Left colon (tissue), 2 donors: ENCODE data around the gene TUBGCP5. TPM values are rescaled to one million over a fixed set of nuclear protein-coding genes. Genes with fewer than 3 reads are reported as not detected.
"Not testable (repeated sequence)": the region's sequence is repeated elsewhere in the genome, so short reads cannot be mapped to it uniquely, and the experiment has no call there.

Source experiments
- ATAC-seq: fragments of 200-7000 bp; cut with Tn5 transposase; one replicate; pipeline ENCODE4 v1.9.1; 2020; ENCODE audit warnings: mild to moderate bottlenecking, moderate library complexity
- DNase-seq, 2 donors: peaks; one replicate each; pipeline ENCODE4 v3.0.0-alpha.2; 2020
- intact Hi-C, 2 donors: fragments of 100-400 bp; cut with DNase I in 1 of 2; cut with micrococcal nuclease in 1 of 2; formaldehyde crosslinking; loops; one replicate each; pipeline versions ENCODE4 v1.11.2 to v1.14.0; 2022; cut with DNase I, micrococcal nuclease
- total RNA-seq, 2 donors: library from RNA; stranded (reverse); fragmentation: NEBNext Ultra II Directional; extraction: Animal tissue kit (Norgen Biotek cat#: 25700); gene quantifications; one replicate each; pipeline ENCODE4 v1.2.1, GENCODE V29; 2021
- donor health status: DM: no; HTN: no; CAD: no.
- donor health status: DM: yes; HTN: yes; CAD: no.

Gene TUBGCP5
- total RNA-seq, 2 donors from 2014 or later = 10.0 to 13.0 TPM

- DNase-seq, ATAC-seq: not testable (repeated sequence)
- intact Hi-C loops = loop anchor here in 1 of 2 donors (10.0 kb wide), 1 partner anchor 53 kb away; the partner anchor contains the start of gene TUBGCP5
Measured at GRCh38 chr15:22981931-22982330, 57.4 kb downstream of the TUBGCP5 start.

GRCh38 chr15:22981051-22981840 lies 58.1 kb downstream of the TUBGCP5 start:
- no peak for DNase-seq
- ATAC-seq = no peak
- intact Hi-C loops = loop anchor here in 1 of 2 donors (10.0 kb wide), 1 partner anchor 54 kb away; the partner anchor contains the start of gene TUBGCP5

GRCh38 chr15:22980189-22981050 lies 58.9 kb downstream of the TUBGCP5 start, which contains the start of gene CYFIP1:
CYFIP1 (minus strand) TSS chr15:22980368; CDS start chr15:22947285, 33,083 bp downstream.
- intact Hi-C loops = loop anchor here in 1 of 2 donors (10.0 kb wide), 1 partner anchor 54 kb away; the partner anchor contains the start of gene TUBGCP5
- ATAC-seq = peak; percentile 91
- DNase-seq = peak; percentile 86 to 90

- peak; percentile 70 to 76 for DNase-seq
- intact Hi-C loops = loop anchor here in 1 of 2 donors (10.0 kb wide), 1 partner anchor 55 kb away; the partner anchor contains the start of gene TUBGCP5
- ATAC-seq = peak; percentile 68
Measured at GRCh38 chr15:22979238-22980188, 59.9 kb downstream of the TUBGCP5 start.

GRCh38 chr15:22978691-22979237 lies 60.6 kb downstream of the TUBGCP5 start:
- no peak for DNase-seq
- peak; percentile 30 for ATAC-seq
- intact Hi-C loops = no loop called here

DNA sequence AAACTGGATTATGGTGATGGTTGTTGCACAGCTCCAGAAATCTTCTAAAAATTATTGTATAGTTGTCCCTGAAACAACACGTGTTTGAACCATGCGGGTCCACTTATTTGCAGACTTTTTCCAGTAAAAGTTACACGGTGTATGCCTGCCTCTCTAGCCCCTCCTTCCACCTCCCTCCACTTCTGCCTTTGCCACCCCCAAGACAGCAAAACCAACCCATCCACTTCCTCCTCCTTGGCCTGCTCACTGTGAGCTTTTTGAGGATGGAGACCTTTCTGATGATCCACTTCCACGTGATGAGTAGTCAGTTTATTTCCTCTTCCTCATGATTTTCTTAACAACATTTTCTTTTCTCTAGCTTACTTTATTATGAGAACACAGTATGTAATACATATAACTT lies 64.6 kb downstream of the TUBGCP5 start:
- no peak for DNase-seq

DNA sequence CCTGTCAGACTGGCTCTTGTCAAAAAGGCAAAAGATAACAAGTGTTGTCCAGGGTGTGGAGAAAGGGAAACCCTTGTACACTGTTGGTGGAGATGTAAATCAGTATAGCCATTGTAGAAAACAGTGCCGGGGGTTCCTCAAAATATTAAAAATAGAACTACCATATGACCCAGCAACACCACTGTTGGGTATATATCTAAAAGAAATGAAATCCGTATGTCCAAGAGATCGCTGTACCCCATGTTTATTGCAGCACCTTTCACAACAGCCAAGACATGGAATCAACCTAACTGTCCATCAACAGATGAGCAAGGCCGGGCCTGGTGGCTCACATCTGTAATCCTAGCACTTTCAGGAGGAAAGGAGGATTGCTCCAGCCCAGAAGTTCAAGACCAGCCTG lies 65.4 kb downstream of the TUBGCP5 start:
- no peak for DNase-seq
- intact Hi-C loops = no loop called here
- no peak for ATAC-seq

More for the DNA sequence above, 64.6 kb downstream of the TUBGCP5 start:
- ATAC-seq = no peak
- intact Hi-C loops = no loop called here

DNA sequence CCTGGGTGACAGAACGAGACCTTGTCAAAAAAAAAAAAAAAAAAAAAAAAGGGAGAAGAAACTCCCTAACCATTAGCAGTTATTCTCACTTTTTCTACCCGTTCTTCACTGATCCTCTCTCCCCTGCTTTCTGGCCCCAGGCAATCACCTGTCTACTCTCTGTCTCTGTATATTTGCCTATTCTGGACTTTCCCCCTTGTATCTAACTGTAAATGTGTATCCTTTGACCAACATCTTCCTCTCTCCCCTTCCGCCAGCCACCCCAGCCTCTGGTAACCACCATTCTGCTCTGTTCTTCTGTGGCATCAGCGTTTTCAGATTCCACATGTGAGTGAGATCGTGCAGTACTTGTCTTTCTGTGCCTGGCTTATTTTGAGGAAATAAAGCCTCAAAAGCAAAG lies 66.1 kb downstream of the TUBGCP5 start:
- peak; percentile 79 for ATAC-seq
- intact Hi-C loops = no loop called here
- DNase-seq = no peak

DNA sequence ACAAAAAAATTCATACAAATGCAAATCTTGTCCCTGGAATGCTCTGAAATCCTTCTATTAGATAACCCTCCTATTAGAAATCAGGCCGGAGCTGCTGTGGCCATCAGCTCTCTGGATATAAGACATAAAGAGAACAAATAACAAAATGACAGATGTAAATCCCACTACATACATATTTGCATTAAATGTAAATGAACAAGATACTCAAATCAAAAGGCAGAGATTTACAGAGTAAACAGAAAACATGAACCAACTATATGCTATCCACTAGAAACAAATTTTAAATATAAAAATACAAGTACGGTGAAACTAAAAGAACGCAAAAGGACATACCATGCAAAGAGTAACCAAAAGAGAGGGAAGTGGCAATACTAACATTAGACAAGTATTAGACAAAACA lies 69.9 kb downstream of the TUBGCP5 start:
- no peak for ATAC-seq
- intact Hi-C loops = no loop called here
- DNase-seq = no peak

DNA sequence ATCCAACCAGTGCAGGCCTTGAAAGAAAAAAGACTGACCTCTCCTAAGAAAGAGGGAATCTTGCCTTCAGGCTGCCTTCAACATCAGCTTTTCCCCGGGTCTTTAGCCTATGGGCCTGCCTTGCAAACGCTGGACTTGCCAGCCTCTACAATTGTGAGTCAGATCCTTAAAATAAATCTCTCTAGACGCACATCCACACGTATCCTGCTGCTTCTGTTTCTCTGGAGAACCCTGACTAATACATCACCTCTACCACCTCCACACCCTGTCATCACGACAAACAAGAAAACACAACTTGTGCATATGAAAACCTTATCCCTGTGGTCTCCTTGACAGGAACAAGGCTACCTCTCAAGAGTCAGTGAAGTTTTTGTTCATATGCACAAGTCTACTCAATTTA lies 71.0 kb downstream of the TUBGCP5 start:
- intact Hi-C loops = no loop called here
- ATAC-seq (no peak), DNase-seq (no peak)

- DNase-seq (no peak), ATAC-seq (no peak)
- intact Hi-C loops = no loop called here
Measured at GRCh38 chr15:22967084-22967770, 72.1 kb downstream of the TUBGCP5 start.

- ATAC-seq (no peak), DNase-seq (no peak)
- intact Hi-C loops = no loop called here
Measured at GRCh38 chr15:22966321-22967083, 72.9 kb downstream of the TUBGCP5 start.

- intact Hi-C loops = no loop called here
Measured at GRCh38 chr15:22963641-22964040, 75.7 kb downstream of the TUBGCP5 start.

DNA sequence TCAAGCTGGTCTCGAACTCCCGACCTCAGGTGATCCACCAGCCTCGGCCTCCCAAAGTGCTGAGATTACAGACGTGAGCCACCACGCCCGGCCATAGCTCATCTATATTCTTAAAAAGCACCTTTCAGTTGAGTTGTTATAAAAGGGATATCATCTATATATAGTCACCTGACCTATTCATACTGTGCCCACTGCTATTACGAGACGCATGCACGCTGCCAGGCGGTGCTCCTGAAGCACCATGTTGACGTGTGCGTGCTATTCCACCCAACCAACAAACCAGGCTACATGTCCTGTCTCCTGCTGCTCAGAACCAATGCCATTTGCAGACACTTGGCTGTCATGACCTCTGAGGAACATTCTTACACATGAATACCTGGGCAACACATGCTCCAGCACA lies 76.8 kb downstream of the TUBGCP5 start:
- DNase-seq = no peak
- intact Hi-C loops = no loop called here
- no peak for ATAC-seq

More at GRCh38 chr15:22963641-22964040, 75.7 kb downstream of the TUBGCP5 start:
- no peak for ATAC-seq
- DNase-seq = no peak

GRCh38 chr15:22961762-22962161 lies 77.6 kb downstream of the TUBGCP5 start:
- intact Hi-C loops = no loop called here
- no peak for DNase-seq
- ATAC-seq = no peak

GRCh38 chr15:22960556-22960955 lies 78.8 kb downstream of the TUBGCP5 start:
- DNase-seq = no peak
- intact Hi-C loops = no loop called here
- ATAC-seq = no peak

GRCh38 chr15:22960126-22960525 lies 79.2 kb downstream of the TUBGCP5 start:
- intact Hi-C loops = no loop called here
- no peak for DNase-seq
- ATAC-seq = no peak
